Ishikawa (cell line): Measurements from ENCODE around the gene PLG.
A peak's percentile ranks its signal among the peaks of the same experiment; 100 is the strongest.

Source experiments
- CEBPB ChIP-seq: IDR thresholded peaks from 2 replicates; pipeline ENCODE4 v1.6.1; 2012
- CREB1 ChIP-seq: IDR thresholded peaks from 2 replicates; pipeline ENCODE4 v1.6.1; 2012; ENCODE audit warnings: low read depth
- EGR1 ChIP-seq: IDR thresholded peaks from 2 replicates; pipeline ENCODE4 v1.6.1; 2012
- EP300 ChIP-seq: IDR thresholded peaks from 2 replicates; pipeline ENCODE4 v1.6.1; 2012; ENCODE audit warnings: borderline replicate concordance
- FOXM1 ChIP-seq: IDR thresholded peaks from 2 replicates; pipeline ENCODE4 v1.6.1; 2012; ENCODE audit warnings: low read depth, borderline replicate concordance
- MAX ChIP-seq: IDR thresholded peaks from 2 replicates; pipeline ENCODE4 v1.6.1; 2012
- NFIC ChIP-seq: IDR thresholded peaks from 2 replicates; pipeline ENCODE4 v1.6.1; 2012
- RAD21 ChIP-seq: IDR thresholded peaks from 2 replicates; pipeline ENCODE4 v1.6.1; 2012; ENCODE audit warnings: low read depth
- REST ChIP-seq: IDR thresholded peaks from 2 replicates; pipeline ENCODE4 v1.6.1; 2012; ENCODE audit warnings: low read depth, mild to moderate bottlenecking
- TAF1 ChIP-seq: IDR thresholded peaks from 2 replicates; pipeline ENCODE4 v1.6.1; 2012; ENCODE audit warnings: low read depth, mild to moderate bottlenecking
- TCF12 ChIP-seq: IDR thresholded peaks from 2 replicates; pipeline ENCODE4 v1.6.1; 2012; ENCODE audit warnings: low read depth
- TEAD4 ChIP-seq: IDR thresholded peaks from 2 replicates; pipeline ENCODE4 v1.6.1; 2012
- USF1 ChIP-seq: IDR thresholded peaks from 2 replicates; pipeline ENCODE4 v1.6.1; 2012
- YY1 ChIP-seq: IDR thresholded peaks from 2 replicates; pipeline ENCODE4 v1.6.1; 2012; ENCODE audit warnings: low read depth
- ZBTB7A ChIP-seq: IDR thresholded peaks from 2 replicates; pipeline ENCODE4 v1.6.1; 2012; ENCODE audit warnings: low read depth

The PLG gene

GRCh38 chr6:160714731-160715316 lies 12.8 kb downstream of the PLG start:
- TF ChIP-seq FOXM1 (no peak), ZBTB7A (no peak), MAX (no peak), REST (no peak), TCF12 (no peak), YY1 (no peak), EP300 (no peak), TAF1 (no peak), USF1 (no peak), RAD21 (no peak), CREB1 (no peak), TEAD4 (no peak), NFIC (no peak), CEBPB (no peak), EGR1 (no peak)

- no peak for TF ChIP-seq RAD21
- TF ChIP-seq USF1 = no peak
- TF ChIP-seq FOXM1 = no peak
- no peak for TF ChIP-seq EGR1
- TF ChIP-seq ZBTB7A = no peak
- TF ChIP-seq TCF12 = no peak
- TF ChIP-seq MAX = no peak
- TF ChIP-seq CREB1 = no peak
- TF ChIP-seq TAF1 = no peak
- no peak for TF ChIP-seq EP300
These were observed 28.9 kb downstream of the PLG start for GRCh38 chr6:160730911-160731310.

GRCh38 chr6:160733050-160733646 lies 31.1 kb downstream of the PLG start:
- TF ChIP-seq FOXM1 (no peak), MAX (no peak), RAD21 (peak; percentile 86)

- no peak for TF ChIP-seq RAD21
- TF ChIP-seq FOXM1 = no peak
These were observed 32.6 kb downstream of the PLG start for GRCh38 chr6:160734627-160735026.

- TF ChIP-seq REST (no peak), TAF1 (no peak), MAX (no peak), TEAD4 (no peak)
These were observed 33.5 kb downstream of the PLG start for GRCh38 chr6:160735523-160735922.

GRCh38 chr6:160737934-160738333 lies 35.9 kb downstream of the PLG start:
- TF ChIP-seq NFIC (no peak), FOXM1 (no peak), TAF1 (no peak), TCF12 (no peak), EGR1 (no peak), MAX (no peak), TEAD4 (no peak), YY1 (no peak), CREB1 (no peak), ZBTB7A (no peak)
